H7 (cell line): ENCODE measurements around the gene OSBP. TPM values are rescaled to one million over a fixed set of nuclear protein-coding genes. Genes with fewer than 3 reads are reported as not detected.

ENCODE experiments used
- DNase-seq: peaks from one replicate; pipeline ENCODE4 v3.0.0; 2012
- H3K27me3 ChIP-seq: 2 replicates; pipeline ENCODE4 v1.6.0; 2011; ENCODE audit warnings: mild to moderate bottlenecking, low read length; ENCODE audit not compliant: control insufficient read depth, insufficient read depth
- H3K36me3 ChIP-seq: replicated peaks from 2 replicates; pipeline ENCODE4 v1.5.1; 2011; ENCODE audit warnings: low read length; ENCODE audit not compliant: control insufficient read depth, insufficient read depth
- H3K4me3 ChIP-seq: 2 replicates; pipeline ENCODE4 v1.5.1; 2011; ENCODE audit warnings: low read depth, mild to moderate bottlenecking, control low read depth, low read length, moderate library complexity; ENCODE audit not compliant: insufficient read depth
- total RNA-seq: library from RNA; depleted of rRNA; stranded (reverse); fragments of >200 nt; shearing (Covaris generic); gene quantifications from 2 replicates; pipeline ENCODE4 v1.2.3, GENCODE V29; 2014

Gene OSBP
- total RNA-seq, 1 experiment from 2014 or later: 18.4 TPM

DNA sequence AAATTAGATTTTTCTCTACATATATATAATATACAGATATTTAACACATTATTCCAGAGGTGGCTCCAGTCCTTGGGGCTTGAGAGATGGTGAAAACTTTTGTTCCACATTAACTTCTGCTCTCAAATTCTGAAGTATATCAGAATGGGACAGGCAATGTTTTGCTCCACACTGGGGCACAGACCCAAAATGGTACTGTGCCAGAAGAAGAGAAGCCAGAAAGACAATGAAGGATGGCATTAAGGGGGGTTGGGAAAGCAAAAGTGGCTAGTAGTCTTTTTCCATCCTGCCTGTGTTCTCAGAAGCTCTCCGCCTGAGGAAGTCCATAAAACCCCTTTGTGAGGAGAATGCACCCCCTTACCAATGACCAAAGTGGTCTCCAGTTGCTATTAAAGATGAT, 40.1 kb downstream of the OSBP start:
- peaks cover 15% of the 10 kb centered on the region for H3K36me3 ChIP-seq
- H3K27me3 ChIP-seq: no peaks in the 10 kb centered on the region
- DNase-seq: no peak

DNA sequence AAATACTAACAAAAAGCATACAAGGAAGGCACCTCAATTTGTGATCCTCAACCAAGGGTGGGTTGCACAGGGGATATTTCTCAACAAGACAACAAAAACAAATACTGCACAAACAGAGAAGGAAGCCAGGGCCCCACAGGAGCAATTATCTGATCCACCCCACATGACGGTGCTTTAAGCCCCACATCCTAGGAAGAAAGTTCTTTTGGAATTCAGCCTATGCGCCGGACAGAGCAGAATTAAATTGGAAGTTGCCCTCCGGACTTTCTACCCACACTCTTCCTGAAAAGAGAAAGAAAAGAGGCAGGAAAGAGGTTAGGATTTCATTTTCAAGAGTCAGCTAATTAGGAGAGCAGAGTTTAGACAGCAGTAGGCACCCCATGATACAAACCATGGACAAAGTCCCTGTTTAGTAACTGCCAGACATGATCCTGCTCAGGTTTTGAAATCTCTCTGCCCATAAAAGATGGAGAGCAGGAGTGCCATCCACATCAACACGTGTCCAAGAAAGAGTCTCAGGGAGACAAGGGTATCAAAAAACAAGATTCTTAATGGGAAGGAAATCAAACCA, 40.6 kb downstream of the OSBP start:
- DNase-seq: no peak
- Histone ChIP-seq H3K36me3 (peaks cover 15% of the 10 kb centered on the region), H3K4me3 (no peak overlapping the region), H3K27me3 (no peaks in the 10 kb centered on the region)

More for the DNA sequence above, 40.1 kb downstream of the OSBP start:
- no peak overlapping the region for H3K4me3 ChIP-seq

DNA sequence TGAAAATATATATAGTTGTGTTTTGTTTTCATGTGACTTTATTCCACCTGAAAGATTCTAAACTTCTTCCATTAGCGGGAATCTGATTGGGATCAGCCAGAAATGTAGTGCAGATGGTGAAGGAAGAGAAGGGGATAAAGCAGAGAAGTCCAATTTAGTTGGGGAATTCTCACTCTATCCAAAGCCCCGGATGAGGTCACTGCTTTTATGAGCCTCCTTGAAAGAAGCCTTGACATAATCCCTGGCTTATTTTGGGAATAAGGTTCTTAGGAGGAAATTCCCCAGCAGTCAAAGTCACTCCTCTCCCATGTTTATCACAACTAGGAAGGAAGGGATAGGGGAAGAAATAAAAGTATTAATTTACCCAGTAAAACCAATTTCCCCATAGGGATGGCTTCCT, 41.1 kb downstream of the OSBP start:
- Histone ChIP-seq H3K36me3 (peaks cover 15% of the 10 kb centered on the region), H3K27me3 (no peaks in the 10 kb centered on the region)
- no peak for DNase-seq

DNA sequence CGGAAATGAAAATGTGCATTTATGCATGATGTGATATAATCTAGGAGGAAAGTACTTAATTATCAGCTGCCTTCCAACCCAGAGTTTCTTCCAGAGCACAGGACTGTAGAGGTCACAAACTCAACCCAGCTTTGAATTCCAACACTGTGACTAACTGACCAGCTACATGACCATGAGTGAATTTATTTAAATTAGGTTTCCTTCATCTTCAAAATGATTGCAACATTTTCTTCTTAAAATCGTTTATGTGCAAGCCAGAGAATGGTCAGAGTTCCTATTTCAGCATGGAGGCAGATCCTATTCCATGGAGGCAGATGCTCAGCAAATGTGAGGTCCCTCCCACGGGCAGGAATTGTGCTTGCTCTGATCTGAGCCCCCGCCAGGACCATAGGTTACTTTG, 42.4 kb downstream of the OSBP start:
- Histone ChIP-seq H3K4me3 (no peak overlapping the region), H3K27me3 (no peaks in the 10 kb centered on the region), H3K36me3 (peaks cover 13% of the 10 kb centered on the region)
- no peak for DNase-seq

More for the DNA sequence above, 41.1 kb downstream of the OSBP start:
- H3K4me3 ChIP-seq: no peak overlapping the region

DNA sequence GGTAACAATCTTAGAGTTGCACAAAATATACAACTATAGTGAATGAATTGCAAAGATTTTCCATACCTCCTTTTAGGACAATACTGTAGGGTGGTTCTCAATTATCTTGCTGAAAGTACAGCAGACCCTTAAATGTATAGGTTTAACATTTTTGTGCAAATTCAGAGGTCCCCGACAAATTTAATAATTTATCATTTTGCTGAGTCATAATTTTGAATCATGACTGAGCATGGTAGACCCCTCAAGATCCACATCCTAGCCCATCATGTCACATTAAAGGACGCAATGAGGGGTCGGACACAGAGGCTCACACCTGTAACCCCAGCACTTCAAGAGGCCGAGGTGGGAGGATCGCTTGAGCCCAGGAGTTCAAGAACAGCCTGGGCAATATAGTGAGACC, 43.5 kb downstream of the OSBP start:
- Histone ChIP-seq H3K4me3 (no peak overlapping the region), H3K36me3 (peaks cover 7% of the 10 kb centered on the region), H3K27me3 (no peaks in the 10 kb centered on the region)
- no peak for DNase-seq

DNA sequence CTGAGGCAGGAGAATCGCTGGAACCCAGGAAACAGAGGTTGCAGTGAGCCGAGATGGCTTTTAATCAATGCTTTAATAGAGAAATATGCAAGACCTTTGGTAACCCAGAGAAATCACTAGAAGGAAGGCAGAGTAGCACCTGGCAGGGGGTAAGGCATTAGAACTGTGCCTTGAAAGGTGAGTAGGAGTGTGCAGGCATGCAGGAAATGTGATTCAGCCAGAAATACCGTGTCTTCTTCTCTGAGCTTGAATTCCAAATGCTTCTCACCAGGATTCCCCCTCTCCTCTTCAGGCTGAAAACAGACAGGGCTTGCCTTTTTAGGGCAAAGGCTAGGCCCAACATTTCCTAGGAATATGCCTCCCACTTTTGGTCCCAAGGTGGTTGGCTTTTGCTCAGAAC, 53.3 kb downstream of the OSBP start:
- no peak for DNase-seq

DNA sequence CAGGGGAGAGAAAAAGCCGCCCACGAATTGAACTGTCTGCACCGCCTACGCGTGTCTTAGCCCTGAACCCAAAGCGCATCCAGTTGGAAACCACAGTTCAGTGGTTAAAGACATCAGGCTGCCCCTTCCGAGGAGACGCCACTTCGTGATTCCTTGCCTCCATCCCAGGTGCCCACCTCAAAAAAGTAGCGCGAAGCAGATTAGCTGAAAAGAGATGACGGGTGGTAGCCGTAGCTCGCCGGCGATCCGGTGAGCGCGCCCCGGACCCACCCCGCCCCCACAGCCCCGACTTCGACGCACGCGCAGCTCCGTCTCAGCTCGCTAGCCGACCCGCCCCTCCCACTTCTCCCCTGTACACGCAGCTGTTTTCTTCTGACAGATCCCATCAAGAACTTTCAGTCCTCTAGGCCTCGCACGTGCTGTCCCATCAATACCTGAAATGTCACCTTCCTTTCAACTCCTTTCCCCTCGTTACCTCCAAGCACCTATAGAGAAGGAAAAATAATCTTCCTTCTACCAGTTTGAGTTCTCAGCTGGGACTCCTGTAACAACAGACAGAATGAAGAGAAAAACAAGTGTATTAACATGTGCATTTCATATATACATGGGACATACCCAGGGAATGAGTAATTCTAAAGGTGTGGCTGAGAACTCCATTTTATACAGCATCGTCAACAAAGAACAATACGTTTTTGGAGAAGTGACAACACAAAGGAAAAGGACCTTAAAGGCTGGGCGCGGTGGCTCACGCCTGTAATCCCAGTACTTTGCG, 54.7 kb downstream of the OSBP start:
- H3K27me3 ChIP-seq: no peaks in the 10 kb centered on the region; the same call in 1 of the 2 replicates
- peak; percentile 90 for DNase-seq
- H3K4me3 ChIP-seq: peak overlapping the region; percentile 98
- H3K36me3 ChIP-seq: no peaks in the 10 kb centered on the region

More for the DNA sequence above, 53.3 kb downstream of the OSBP start:
- H3K27me3 ChIP-seq: no peaks in the 10 kb centered on the region
- no peak overlapping the region for H3K4me3 ChIP-seq
- H3K36me3 ChIP-seq: no peaks in the 10 kb centered on the region

DNA sequence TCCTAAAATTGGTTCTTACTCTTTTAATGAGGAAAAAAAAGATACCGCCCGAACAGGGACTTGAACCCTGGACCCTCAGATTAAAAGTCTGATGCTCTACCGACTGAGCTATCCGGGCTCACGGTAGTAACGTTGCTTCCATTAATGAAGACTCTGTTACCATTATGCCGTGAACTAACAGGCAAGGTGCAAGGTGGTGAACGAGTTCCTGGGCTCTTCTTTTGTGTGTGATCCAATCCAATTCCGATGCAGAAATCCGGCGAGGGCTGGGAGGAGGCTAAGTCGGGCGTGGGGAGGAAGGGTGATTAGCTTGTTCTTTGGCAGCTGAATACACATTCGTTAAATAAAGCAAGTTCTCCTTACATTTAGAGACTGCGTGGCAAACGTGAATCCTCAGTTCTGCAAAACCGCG, 55.3 kb downstream of the OSBP start:
- DNase-seq: peak; percentile 85
- Histone ChIP-seq H3K4me3 (peak overlapping the region; percentile 98), H3K36me3 (no peaks in the 10 kb centered on the region), H3K27me3 (no peaks in the 10 kb centered on the region; the same call in 1 of the 2 replicates)

DNA sequence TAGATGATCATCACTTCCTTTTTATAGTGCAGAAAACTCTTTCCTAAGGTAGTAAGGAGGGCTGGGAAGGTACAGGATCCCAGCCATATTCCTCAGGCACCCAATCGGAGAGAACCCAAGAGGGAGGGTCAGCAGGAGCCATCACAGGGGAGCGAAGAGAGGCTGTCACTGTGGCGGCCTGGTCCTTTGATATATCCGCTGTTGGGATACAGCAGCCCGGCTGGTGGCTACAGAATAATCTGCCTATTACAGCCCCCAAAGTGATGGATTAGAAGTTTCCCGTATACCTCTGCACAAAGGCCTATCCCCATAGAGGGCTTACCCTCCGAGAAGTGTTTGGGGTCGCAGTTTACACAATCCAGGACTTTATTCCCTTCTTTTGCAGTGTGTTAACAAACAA, 55.7 kb downstream of the OSBP start:
- Histone ChIP-seq H3K27me3 (no peaks in the 10 kb centered on the region; the same call in 1 of the 2 replicates), H3K4me3 (peak overlapping the region; percentile 98), H3K36me3 (no peaks in the 10 kb centered on the region)
- peak; percentile 47 for DNase-seq

DNA sequence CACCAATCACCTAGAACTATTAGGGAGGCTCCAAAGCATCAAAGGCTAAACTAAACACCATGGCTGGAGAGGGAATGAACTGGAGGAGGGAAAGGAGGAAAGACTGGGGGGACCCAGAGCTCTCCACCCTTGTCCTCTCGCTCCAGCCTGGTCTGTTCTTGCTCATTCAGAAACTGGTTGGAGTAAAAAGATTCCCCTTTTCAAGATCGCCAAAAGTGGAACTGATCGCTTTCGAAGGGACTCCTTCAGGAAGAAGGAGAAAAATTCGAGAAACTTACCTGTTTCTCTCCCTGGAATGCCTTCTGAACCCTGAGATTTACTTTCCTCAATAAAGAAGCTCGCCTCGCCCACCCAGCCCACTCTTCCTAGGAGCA, 57.3 kb downstream of the OSBP start:
- DNase-seq: peak; percentile 38
- H3K4me3 ChIP-seq: peak overlapping the region; percentile 79; the same call in 1 of the 2 replicates
- H3K27me3 ChIP-seq: no peaks in the 10 kb centered on the region; the same call in 1 of the 2 replicates
- H3K36me3 ChIP-seq: no peaks in the 10 kb centered on the region

DNA sequence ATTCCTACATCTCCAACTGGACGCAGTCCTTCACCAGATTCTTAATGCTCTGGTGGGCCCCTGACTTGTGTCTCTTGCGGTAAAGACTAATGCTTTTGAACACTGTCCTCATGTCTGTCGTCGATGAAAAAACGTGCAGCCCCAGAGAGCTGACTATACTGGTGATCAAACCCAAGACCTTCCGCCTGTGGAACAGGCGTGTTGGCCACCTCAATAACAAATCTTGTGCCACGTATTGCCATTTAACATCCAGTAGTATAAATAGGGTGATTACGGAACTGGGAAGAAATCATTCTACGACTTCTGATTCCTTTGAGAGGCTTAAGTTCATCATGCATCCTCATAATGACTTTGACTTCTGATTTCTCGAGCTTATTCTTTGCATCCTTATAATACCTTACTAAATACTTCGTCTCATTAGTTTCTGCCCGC, 58.6 kb downstream of the OSBP start:
- Histone ChIP-seq H3K4me3 (peak overlapping the region; percentile 79), H3K27me3 (no peaks in the 10 kb centered on the region; the same call in 1 of the 2 replicates), H3K36me3 (no peaks in the 10 kb centered on the region)
- peak; percentile 25 for DNase-seq

DNA sequence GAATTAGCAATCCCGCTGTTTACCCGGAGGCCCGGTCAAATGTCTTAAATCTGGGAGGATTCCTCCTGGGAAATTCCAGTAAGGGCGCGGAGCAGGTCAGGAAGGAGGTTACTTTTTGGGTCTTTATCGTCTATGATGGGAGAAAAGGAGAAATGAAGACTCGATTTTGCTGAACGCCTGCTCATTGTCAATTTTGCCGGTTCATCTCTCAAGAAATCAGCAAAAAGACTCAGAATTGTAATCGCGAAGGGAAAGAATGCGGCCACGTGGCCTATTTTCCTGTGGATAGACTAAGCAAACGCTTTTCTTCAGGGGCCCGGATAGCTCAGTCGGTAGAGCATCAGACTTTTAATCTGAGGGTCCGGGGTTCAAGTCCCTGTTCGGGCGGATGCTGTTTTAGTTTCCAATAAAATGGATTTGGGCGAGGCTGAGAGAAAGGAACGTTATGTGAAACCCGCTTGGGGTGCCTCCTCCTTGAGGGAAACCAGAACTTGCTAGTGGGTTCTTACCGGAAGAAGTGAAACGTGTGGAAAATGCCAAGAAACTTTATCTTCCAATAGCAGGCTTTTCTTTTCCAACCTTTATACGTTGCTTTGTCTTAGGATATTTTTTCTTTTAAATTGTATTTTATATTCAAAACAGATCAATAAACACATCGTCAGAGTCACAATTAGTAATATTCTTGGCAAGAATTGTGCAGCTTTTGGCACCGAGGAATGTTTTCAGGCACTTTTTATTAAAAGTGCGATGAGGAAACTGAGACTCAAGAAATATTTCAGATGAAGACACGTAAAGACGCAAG, 59.3 kb downstream of the OSBP start:
- peak; percentile 42 for DNase-seq
- Histone ChIP-seq H3K27me3 (no peaks in the 10 kb centered on the region; the same call in 1 of the 2 replicates), H3K36me3 (no peaks in the 10 kb centered on the region), H3K4me3 (peak overlapping the region; percentile 79)

DNA sequence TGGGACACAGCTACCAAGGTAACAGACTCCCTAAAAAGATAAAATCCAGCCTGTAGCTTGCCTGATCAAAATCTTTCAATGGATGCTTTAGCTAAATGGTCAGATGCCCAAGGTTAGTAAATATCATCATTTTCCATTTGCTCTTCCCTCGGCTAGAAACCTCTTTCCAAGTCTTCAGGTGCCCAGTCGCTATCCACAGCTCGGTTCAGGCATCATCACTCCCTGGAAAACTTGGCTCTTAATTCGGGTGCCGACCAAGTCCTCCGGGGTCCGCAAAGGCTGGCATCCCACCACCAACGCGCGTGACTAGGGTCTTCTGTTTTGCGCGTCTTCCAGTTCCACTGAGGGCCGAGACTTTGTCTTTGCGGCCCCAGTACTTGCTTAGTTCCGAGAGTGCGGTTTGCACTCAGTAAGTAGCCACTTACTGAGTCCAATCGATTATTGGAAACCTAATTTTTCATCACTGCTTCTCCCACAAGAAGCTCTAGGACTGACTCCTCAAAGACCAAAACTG, 59.9 kb downstream of the OSBP start:
- Histone ChIP-seq H3K36me3 (no peaks in the 10 kb centered on the region), H3K27me3 (no peaks in the 10 kb centered on the region; the same call in 1 of the 2 replicates), H3K4me3 (peak overlapping the region; percentile 79)
- no peak for DNase-seq

DNA sequence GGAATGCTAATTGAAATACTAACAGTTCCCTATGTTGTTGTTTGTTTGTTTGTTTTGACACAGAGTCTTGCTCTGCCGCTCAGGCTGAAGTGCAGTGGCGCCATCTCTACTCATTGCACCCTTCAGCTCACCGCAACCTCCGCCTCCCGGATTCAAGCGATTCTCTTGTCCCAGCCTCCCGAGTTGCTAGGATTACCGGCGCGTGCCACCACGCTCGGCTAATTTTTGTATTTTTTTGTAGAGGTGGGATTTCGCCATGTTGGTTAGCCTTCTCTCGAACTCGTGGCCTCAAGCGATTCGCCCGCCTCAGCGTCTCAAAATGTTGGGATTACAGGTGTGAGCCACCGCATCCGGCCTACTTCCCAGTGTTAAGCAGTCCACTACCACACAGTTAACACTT, 62.3 kb downstream of the OSBP start:
- no peak for DNase-seq

More for the DNA sequence above, 62.3 kb downstream of the OSBP start:
- H3K27me3 ChIP-seq: no peaks in the 10 kb centered on the region; the same call in 1 of the 2 replicates
- H3K4me3 ChIP-seq: no peak overlapping the region
- H3K36me3 ChIP-seq: no peaks in the 10 kb centered on the region
